AG10803 (cell line): Measurements from ENCODE around the gene ADGRL3.

ENCODE experiments used
- DNase-seq: peaks from one replicate; pipeline ENCODE4 v3.0.0; 2010; ENCODE audit warnings: low read depth
- H3K4me3 ChIP-seq: 2 replicates; pipeline ENCODE4 v1.5.1; 2011; ENCODE audit warnings: mild to moderate bottlenecking, low read length, control low read depth
- CTCF ChIP-seq: conservative IDR thresholded peaks from 2 replicates; pipeline ENCODE4 v1.5.1; 2011; ENCODE audit warnings: mild to moderate bottlenecking, low read length, control low read depth, inconsistent platforms

Gene ADGRL3

DNA sequence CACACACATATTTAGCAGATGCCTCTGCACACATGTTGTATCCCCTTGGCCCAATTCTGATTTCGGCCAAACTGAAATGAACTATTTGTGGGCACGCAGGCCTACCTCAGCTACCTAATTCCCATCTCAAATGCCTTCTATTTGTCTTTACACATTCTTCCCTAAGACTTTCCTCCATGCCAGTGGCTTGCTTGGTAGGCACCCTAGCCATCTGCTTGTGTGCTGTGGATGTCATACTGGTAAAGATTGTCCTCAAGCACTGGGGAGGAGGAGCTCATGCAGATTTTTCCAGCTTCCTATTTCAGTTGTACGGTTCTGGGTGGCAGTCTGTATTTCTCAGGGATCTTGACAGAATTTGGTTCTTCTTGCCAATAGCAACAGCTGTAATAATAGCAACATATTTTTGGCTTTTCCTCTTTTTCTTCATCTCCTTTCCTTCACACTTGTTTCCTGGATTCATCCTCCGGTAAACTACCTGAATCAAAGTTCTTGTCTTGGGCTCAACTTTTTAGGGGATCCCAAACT, 514.3 kb downstream of the ADGRL3 start:
- TF ChIP-seq CTCF, result no peak
- no peak overlapping the region for H3K4me3 ChIP-seq
- DNase-seq, result no peak

GRCh38 chr4:61716426-61716825, 516.3 kb downstream of the ADGRL3 start:
- no peak for DNase-seq
- no peak for TF ChIP-seq CTCF
- H3K4me3 ChIP-seq, result no peak overlapping the region

GRCh38 chr4:61723492-61723891, 523.4 kb downstream of the ADGRL3 start:
- TF ChIP-seq CTCF, result no peak
- no peak overlapping the region for H3K4me3 ChIP-seq
- DNase-seq, result no peak

DNA sequence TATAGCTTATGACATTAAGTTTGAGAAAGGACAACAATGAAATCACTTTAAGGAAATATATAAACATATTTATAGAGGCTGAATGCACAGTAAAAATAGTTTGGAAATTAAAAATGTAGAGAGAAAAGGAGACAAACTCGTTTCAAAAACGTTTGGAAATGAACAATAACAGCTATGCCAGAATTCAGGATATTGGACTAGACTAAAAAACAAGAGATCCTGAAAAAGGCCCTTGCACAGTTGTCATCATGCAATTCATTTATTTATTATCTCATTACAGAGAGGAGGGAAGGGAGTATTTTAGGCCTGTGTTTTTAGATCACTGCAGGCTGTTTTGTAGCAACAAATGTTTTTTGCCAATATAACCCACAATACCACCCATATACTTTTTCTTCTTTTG, 527.2 kb downstream of the ADGRL3 start:
- DNase-seq, result no peak
- H3K4me3 ChIP-seq, result no peak overlapping the region
- TF ChIP-seq CTCF, result no peak

DNA sequence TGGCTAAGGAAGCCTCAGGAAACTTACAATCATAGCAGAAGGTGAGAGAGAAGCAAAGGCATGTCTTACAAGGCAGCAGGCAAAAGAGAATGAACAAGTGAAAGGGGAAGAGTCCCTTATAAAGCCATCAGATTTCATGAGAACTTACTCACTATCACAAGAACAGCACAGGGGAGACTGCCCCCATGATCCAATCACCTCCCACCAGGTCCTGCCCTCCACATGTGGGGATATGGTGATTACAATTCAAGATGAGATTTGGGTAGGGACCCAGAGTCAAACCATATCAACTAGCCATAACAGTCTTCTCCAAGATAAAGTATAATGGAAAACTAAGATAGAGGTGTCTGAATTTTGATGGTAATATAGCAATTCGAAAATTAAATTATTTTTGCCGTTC, 534.3 kb downstream of the ADGRL3 start:
- no peak overlapping the region for H3K4me3 ChIP-seq
- no peak for DNase-seq
- TF ChIP-seq CTCF, result no peak

- DNase-seq, result no peak
- no peak for TF ChIP-seq CTCF
- no peak overlapping the region for H3K4me3 ChIP-seq
These were observed 539.8 kb downstream of the ADGRL3 start for GRCh38 chr4:61739887-61740286.

DNA sequence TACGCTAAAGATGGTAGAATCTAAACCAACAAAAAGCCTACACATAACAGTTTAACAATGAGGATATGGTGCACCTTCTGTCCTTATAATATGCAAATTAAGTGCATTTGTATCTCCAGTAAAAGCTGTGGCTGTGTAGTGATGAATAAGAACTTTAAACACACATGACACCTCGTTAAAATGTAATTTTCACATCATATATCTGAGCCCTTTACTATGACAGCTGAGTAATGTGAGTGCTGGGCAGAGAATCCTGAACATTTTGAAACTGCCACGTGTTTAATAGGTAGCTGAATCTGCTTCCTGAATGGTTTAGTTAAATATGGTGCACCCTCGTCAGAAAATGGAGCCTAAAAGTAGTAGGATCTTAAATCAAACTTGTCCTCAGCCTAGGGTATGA, 540.8 kb downstream of the ADGRL3 start:
- H3K4me3 ChIP-seq, result no peak overlapping the region
- TF ChIP-seq CTCF, result no peak

More for the DNA sequence above, 540.8 kb downstream of the ADGRL3 start:
- no peak for DNase-seq
